Left cardiac atrium (tissue), 4 donors: Measurements from ENCODE around the gene VWA8. TPM values are rescaled to one million over a fixed set of nuclear protein-coding genes. Genes with fewer than 3 reads are reported as not detected.
"Not testable (repeated sequence)": the region's sequence is repeated elsewhere in the genome, so short reads cannot be mapped to it uniquely, and the experiment has no call there.

Experiments used
- ATAC-seq, 2 donors: fragments of 200-7000 bp; cut with Tn5 transposase; one replicate each; pipeline ENCODE4 v1.9.1; 2020; ENCODE audit warnings: mild to moderate bottlenecking in 2 of 2, moderate library complexity in 2 of 2
- DNase-seq: peaks from one replicate; pipeline ENCODE4 v3.0.0-alpha.2; 2020
- intact Hi-C, 2 donors: fragments of 100-400 bp; cut with DNase I; formaldehyde crosslinking; loops; one replicate each; pipeline versions ENCODE4 v1.14.1 to v1.15.1; 2022 to 2023
- total RNA-seq, 2 donors: library from RNA; stranded (reverse); fragmentation: NEBNext Ultra II Directional; extraction: Animal tissue kit (Norgen Biotek cat#: 25700); gene quantifications; one replicate each; pipeline ENCODE4 v1.2.1, GENCODE V29; 2021
- donor health status: DM: no; HTN: yes; CAD: no.
- donor health status: DM: no; HTN: yes; CAD: no; lungs with severe emphysema.
- donor health status: DM: yes; HTN: yes; CAD: no.
- donor health status: Dilated cardiomyopathy.

Gene VWA8
- total RNA-seq, 2 donors from 2014 or later = 28.2 to 29.9 TPM

- DNase-seq = no peak
- intact Hi-C loops = loop anchor here in 1 of 2 donors (10.0 kb wide), 1 partner anchor 63 kb away; no protein-coding TSS in a partner anchor
- no peak for ATAC-seq
Measured at GRCh38 chr13:41971848-41972247, 10.9 kb upstream of the VWA8 start.

- DNase-seq (no peak), ATAC-seq (no peak)
- intact Hi-C loops = loop anchor here in 1 of 2 donors (10.0 kb wide), 1 partner anchor 64 kb away; no protein-coding TSS in a partner anchor
Measured at GRCh38 chr13:41970918-41971317, 10.0 kb upstream of the VWA8 start.

GRCh38 chr13:41970022-41970421, 9.1 kb upstream of the VWA8 start:
- DNase-seq (no peak), ATAC-seq (no peak)
- intact Hi-C loops = loop anchor here in 1 of 2 donors (10.0 kb wide), 1 partner anchor 65 kb away; no protein-coding TSS in a partner anchor

- ATAC-seq (no peak), DNase-seq (no peak)
- intact Hi-C loops = no loop called here
Measured at GRCh38 chr13:41969072-41969471, 8.2 kb upstream of the VWA8 start.

- intact Hi-C loops = no loop called here
- DNase-seq = no peak
- ATAC-seq = no peak
Measured at GRCh38 chr13:41966671-41967070, 5.8 kb upstream of the VWA8 start.

GRCh38 chr13:41962994-41963393, 2.1 kb upstream of the VWA8 start:
- ATAC-seq (no peak), DNase-seq (no peak)
- intact Hi-C loops = no loop called here

- DNase-seq (no peak), ATAC-seq (peak in 1 of 2 donors; percentile 6)
- intact Hi-C loops = no loop called here
Measured at GRCh38 chr13:41961466-41961760, 504 bp upstream of the VWA8 start.

- no peak for DNase-seq
- intact Hi-C loops = no loop called here
- peak; percentile 54 to 56 for ATAC-seq
Measured at GRCh38 chr13:41960211-41960636, 685 bp downstream of the VWA8 start.

- intact Hi-C loops = no loop called here
- ATAC-seq = no peak
- no peak for DNase-seq
Measured at GRCh38 chr13:41956272-41956671, 4.6 kb downstream of the VWA8 start.

GRCh38 chr13:41955605-41956004, 5.3 kb downstream of the VWA8 start:
- ATAC-seq = no peak
- no peak for DNase-seq
- intact Hi-C loops = no loop called here

- intact Hi-C loops = no loop called here
- ATAC-seq (peak in 1 of 2 donors; percentile 44), DNase-seq (no peak)
Measured at GRCh38 chr13:41954226-41954625, 6.7 kb downstream of the VWA8 start.

GRCh38 chr13:41952749-41953148, 8.2 kb downstream of the VWA8 start:
- intact Hi-C loops = no loop called here
- DNase-seq (no peak), ATAC-seq (no peak)

- ATAC-seq, intact Hi-C loops, DNase-seq: not testable (repeated sequence)
Measured at GRCh38 chr13:41949104-41949503, 11.8 kb downstream of the VWA8 start.

- ATAC-seq (no peak), DNase-seq (no peak)
- intact Hi-C loops = no loop called here
Measured at GRCh38 chr13:41945926-41946325, 15.0 kb downstream of the VWA8 start.

GRCh38 chr13:41944635-41945397, 16.1 kb downstream of the VWA8 start:
- DNase-seq (no peak), ATAC-seq (no peak)
- intact Hi-C loops = no loop called here

- DNase-seq (no peak), ATAC-seq (no peak)
- intact Hi-C loops = no loop called here
Measured at GRCh38 chr13:41944229-41944628, 16.7 kb downstream of the VWA8 start.

GRCh38 chr13:41942462-41943094, 18.3 kb downstream of the VWA8 start:
- peak; percentile 51 to 54 for ATAC-seq
- DNase-seq = no peak
- intact Hi-C loops = no loop called here

- intact Hi-C loops = no loop called here
- ATAC-seq (peak; percentile 79 to 87), DNase-seq (no peak)
Measured at GRCh38 chr13:41941174-41941573, 19.7 kb downstream of the VWA8 start.

GRCh38 chr13:41939398-41939797, 21.5 kb downstream of the VWA8 start:
- intact Hi-C loops = no loop called here
- DNase-seq = no peak
- no peak for ATAC-seq

- intact Hi-C loops = no loop called here
- no peak for DNase-seq
- ATAC-seq = no peak
Measured at GRCh38 chr13:41938918-41939317, 22.0 kb downstream of the VWA8 start.

GRCh38 chr13:41937388-41937787, 23.5 kb downstream of the VWA8 start:
- DNase-seq (no peak), ATAC-seq (no peak)
- intact Hi-C loops = no loop called here
